RWPE2 (cell line): ENCODE results near the gene EYA2.
A peak's percentile ranks its signal among the peaks of the same experiment; 100 is the strongest.

Experiments
- ATAC-seq: fragments of 200-7000 bp; cut with Tn5 transposase; 3 replicates; pipeline ENCODE4 v1.9.1; 2021; ENCODE audit warnings: low read depth
- DNase-seq: peaks from one replicate; pipeline ENCODE4 v3.0.0-alpha.2; 2020; ENCODE audit warnings: low spot score
- H3K27ac ChIP-seq: fragments of 450-650 bp; 2 replicates; pipeline ENCODE4 v1.5.1; 2017; ENCODE audit warnings: mild to moderate bottlenecking; ENCODE audit not compliant: poor library complexity, severe bottlenecking
- H3K27me3 ChIP-seq: fragments of 250-450 bp; sonication (Bioruptor Pico); 2 replicates; pipeline ENCODE4 v1.5.1; 2021; ENCODE audit warnings: mild to moderate bottlenecking, moderate library complexity; ENCODE audit not compliant: insufficient read depth, poor library complexity, severe bottlenecking
- H3K36me3 ChIP-seq: fragments of 250-450 bp; sonication (Bioruptor Pico); 2 replicates; pipeline ENCODE4 v1.5.1; 2020; ENCODE audit warnings: low read depth, mild to moderate bottlenecking, moderate library complexity
- H3K4me1 ChIP-seq: fragments of 250-450 bp; sonication (Bioruptor Pico); 2 replicates; pipeline ENCODE4 v1.5.1; 2021; ENCODE audit warnings: mild to moderate bottlenecking, moderate library complexity; ENCODE audit not compliant: insufficient read depth, poor library complexity, severe bottlenecking
- H3K4me3 ChIP-seq: fragments of 250-450 bp; sonication (Bioruptor Pico); 2 replicates; pipeline ENCODE4 v1.5.1; 2021; ENCODE audit warnings: mild to moderate bottlenecking, moderate library complexity; ENCODE audit not compliant: severe bottlenecking
- H3K9me3 ChIP-seq: fragments of 250-450 bp; sonication (Bioruptor Pico); 2 replicates; pipeline ENCODE4 v1.5.1; 2021; ENCODE audit warnings: mild to moderate bottlenecking, moderate library complexity; ENCODE audit not compliant: severe bottlenecking
- TF ChIP-seq, protein P1 (sequence below): fragments of 450-650 bp; IDR thresholded peaks from one replicate; pipeline ENCODE4 v1.5.1; 2017; ENCODE audit warnings: mild to moderate bottlenecking, moderate library complexity; ENCODE audit not compliant: poor library complexity, severe bottlenecking

The EYA2 gene

DNA sequence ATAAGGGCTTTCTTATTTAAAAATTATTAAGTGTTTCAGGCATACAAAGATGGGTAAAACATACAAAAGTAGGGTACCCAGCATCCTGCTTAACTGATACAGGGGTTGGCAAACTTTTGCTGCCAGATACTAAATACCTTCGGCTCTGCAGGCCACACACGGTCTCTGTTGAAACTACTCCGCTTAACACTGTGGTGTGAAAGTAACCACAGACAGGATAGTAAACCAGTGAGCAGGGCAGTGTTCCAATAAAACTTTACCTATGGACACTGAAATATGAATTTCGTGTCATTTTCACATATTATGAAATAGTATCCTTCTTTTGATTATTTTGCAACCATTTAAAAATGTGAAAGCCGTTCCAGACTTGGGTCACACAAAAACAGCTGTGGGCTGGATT is 92.4 kb downstream of the EYA2 start:
- Histone ChIP-seq H3K27me3 (no peaks in the 10 kb centered on the region), H3K9me3 (no peaks in the 10 kb centered on the region), H3K4me3 (no peak overlapping the region), H3K36me3 (no peaks in the 10 kb centered on the region), H3K27ac (no peak overlapping the region), H3K4me1 (peaks cover 14% of the 10 kb centered on the region)
- DNase-seq (no peak), ATAC-seq (no peak)
- TF ChIP-seq, protein P1, sequence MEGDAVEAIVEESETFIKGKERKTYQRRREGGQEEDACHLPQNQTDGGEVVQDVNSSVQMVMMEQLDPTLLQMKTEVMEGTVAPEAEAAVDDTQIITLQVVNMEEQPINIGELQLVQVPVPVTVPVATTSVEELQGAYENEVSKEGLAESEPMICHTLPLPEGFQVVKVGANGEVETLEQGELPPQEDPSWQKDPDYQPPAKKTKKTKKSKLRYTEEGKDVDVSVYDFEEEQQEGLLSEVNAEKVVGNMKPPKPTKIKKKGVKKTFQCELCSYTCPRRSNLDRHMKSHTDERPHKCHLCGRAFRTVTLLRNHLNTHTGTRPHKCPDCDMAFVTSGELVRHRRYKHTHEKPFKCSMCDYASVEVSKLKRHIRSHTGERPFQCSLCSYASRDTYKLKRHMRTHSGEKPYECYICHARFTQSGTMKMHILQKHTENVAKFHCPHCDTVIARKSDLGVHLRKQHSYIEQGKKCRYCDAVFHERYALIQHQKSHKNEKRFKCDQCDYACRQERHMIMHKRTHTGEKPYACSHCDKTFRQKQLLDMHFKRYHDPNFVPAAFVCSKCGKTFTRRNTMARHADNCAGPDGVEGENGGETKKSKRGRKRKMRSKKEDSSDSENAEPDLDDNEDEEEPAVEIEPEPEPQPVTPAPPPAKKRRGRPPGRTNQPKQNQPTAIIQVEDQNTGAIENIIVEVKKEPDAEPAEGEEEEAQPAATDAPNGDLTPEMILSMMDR = no peak

DNA sequence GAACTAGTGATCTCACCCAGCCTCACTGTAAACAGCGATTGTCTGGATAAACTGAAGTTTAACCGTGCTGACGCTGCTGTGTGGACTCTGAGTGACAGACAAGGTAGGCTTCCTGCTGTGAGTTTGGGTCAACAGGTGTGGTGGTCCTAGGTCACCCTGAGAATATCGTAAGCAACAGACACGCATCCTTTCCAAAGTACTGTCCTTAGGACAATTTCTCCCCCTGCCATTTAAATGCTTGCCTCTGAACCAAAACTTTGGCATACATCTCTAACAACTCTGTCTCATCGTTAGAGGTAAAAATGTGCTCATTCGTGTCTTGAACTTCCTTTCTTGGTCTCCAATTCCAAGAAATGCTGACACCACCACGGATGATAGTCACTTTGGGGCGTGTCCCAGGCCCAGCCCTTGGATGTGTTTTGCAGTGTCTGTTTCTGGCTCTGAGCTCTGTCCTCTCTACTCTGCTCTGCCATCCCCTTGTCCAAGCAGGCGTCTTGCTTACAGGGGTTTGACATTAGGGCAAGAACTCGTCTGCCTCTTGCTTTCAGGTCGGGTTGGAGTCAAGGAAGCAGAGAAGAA is 95.5 kb downstream of the EYA2 start:
- Histone ChIP-seq H3K27ac (no peak overlapping the region), H3K27me3 (no peaks in the 10 kb centered on the region), H3K4me1 (peaks cover 3% of the 10 kb centered on the region), H3K9me3 (no peaks in the 10 kb centered on the region), H3K36me3 (no peaks in the 10 kb centered on the region), H3K4me3 (no peak overlapping the region)
- TF ChIP-seq, protein P1 = no peak
- DNase-seq = no peak
- ATAC-seq = peak; percentile 55; the same call in 2 of the 3 replicates

DNA sequence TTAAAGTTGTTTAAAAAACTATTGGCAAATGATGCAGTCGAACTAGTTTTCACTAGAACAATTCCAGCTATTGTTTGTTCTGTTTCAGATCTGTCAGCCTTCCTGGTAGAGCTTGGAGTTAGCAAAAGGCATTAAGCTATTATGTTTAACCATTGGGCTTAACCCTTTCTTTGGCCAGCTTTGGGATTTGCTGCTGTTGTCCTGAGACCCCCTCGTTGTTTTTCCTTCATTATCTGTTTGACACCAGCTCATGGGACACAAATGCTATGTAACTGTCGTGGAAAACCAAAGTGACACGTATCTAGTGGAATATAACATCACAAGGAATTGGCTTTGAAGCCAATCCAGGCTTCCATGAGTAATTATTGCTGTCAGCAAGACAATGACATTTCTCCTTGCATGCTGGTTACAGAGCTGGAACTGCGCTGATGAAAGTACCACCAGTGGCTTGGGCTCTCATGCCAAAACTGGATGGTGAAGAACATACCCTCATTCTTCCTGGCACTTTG is 96.0 kb downstream of the EYA2 start:
- Histone ChIP-seq H3K36me3 (no peaks in the 10 kb centered on the region), H3K9me3 (no peaks in the 10 kb centered on the region), H3K27ac (no peak overlapping the region), H3K27me3 (no peaks in the 10 kb centered on the region), H3K4me1 (peaks cover 3% of the 10 kb centered on the region), H3K4me3 (no peak overlapping the region)
- TF ChIP-seq, protein P1 = no peak
- no peak for DNase-seq
- ATAC-seq = no peak; the same call in 2 of the 3 replicates

DNA sequence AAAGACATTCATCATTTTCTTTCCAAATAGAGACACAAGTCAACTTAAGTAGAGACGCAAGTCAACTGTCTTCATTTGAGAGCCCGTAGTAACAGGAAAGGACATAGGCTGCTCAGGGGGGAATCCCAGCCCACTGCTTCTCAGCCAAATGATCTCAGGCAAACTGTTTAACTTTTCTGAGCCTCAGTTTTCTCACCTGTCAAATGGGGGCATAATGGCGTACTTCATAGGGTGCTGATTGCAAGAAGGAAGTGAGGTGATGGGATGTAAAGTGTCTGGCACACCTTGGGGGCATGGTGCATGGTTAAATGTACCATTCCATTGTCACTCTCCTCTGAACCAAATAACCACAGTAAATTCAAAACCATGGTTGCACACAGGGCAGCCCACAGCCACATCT is 96.5 kb downstream of the EYA2 start:
- no peak for ATAC-seq
- Histone ChIP-seq H3K27ac (no peak overlapping the region), H3K4me1 (peaks cover 3% of the 10 kb centered on the region), H3K9me3 (no peaks in the 10 kb centered on the region), H3K36me3 (no peaks in the 10 kb centered on the region), H3K27me3 (no peaks in the 10 kb centered on the region), H3K4me3 (no peak overlapping the region)
- TF ChIP-seq, protein P1 = no peak
- no peak for DNase-seq

GRCh38 chr20:46991880-46992639 is 97.4 kb downstream of the EYA2 start:
- Histone ChIP-seq H3K9me3 (no peaks in the 10 kb centered on the region), H3K27me3 (no peaks in the 10 kb centered on the region), H3K4me1 (peaks cover 3% of the 10 kb centered on the region), H3K4me3 (no peak overlapping the region), H3K27ac (no peak overlapping the region), H3K36me3 (no peaks in the 10 kb centered on the region)
- no peak for DNase-seq
- no peak for ATAC-seq
- TF ChIP-seq, protein P1 = no peak
